SHP77 (cell line): ENCODE measurements around the gene FILIP1L.
"Not testable (repeated sequence)": the region's sequence is repeated elsewhere in the genome, so short reads cannot be mapped to it uniquely, and the experiment has no call there.

Experiments used
- DNase-seq, 2 experiments: peaks; one replicate each; lab custom pipeline; 2025; lab: John Stamatoyannopoulos, UW

The FILIP1L gene

GRCh38 chr3:99842826-99843589 lies 271.3 kb downstream of the FILIP1L start:
- peak; percentile 7 to 32 for DNase-seq

DNA sequence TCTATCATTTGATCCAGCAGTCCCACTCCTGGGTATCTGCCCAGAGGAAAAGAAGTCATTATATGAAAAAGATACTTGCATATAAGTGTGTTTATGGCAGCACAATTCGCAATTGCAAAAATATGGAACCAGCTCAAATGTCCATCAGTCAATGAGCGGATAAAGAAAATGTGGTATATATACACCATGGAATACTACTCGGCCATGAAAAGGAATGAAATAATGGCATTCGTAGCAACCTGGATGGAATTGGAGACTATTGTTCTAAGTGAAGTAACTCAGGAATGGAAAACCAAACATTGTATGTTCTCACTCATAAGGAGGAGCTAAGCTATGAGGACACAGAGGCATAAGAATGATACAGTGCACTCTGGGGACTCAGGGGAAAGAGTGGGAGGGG lies 272.4 kb downstream of the FILIP1L start:
- not testable (repeated sequence) for DNase-seq

GRCh38 chr3:99839613-99840012 lies 274.7 kb downstream of the FILIP1L start:
- no peak for DNase-seq

- DNase-seq: no peak
Measured at GRCh38 chr3:99838755-99839154, 275.5 kb downstream of the FILIP1L start.

GRCh38 chr3:99837715-99838114 lies 276.6 kb downstream of the FILIP1L start:
- DNase-seq: no peak

DNA sequence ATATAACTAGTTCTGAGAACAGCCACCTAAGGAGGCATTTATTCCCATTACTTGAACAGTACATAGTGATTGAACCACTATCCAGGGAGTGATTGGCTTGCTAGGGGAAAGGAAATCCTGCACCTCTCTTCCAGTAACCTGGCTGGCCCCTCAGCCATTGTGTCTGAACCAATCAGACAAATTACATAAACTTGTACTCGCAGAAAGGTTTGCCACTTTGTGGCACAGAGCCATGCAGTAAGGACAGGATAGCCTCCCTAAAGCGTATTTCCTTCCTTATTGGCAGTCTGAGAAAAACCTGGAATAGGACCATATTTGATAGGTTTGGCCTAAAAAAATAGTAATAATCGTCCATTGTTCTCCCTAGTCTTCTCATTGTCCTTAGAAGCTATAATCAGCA lies 277.6 kb downstream of the FILIP1L start:
- DNase-seq: no peak

DNA sequence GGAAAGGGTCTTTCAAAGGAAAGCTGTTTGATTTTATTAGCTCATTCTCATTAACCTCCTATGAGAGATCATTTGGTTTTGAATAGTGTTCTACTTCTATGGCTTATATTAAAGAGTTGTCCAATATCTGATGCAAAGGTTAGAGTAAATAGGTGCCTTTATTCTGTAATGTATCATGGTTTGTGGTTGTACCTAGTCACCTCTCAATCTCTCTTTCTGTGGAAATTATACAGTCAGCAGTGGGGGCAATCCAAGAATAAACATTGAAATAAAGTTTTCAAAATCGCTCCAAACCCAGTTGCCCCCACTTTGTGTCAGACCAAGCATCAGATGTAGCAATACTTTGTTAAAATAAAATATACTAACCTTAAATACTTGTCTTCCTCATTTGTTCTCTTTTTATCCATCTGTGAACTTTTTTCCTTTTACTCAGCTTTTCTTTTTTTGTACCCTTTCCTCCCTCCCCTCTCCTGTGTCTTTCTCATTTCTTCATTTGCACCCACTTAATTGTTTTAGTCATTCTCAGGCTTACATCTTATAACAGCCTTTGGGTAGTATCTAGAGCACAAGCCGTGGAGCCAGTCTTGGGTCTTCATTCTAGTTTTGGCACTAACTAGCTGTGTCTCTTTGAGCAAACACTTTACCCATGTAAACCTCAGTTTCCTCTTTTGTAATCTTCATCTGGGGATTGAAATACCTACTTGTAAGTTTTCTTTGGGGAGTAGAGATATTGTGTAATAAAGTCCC lies 279.9 kb downstream of the FILIP1L start:
- no peak for DNase-seq

DNA sequence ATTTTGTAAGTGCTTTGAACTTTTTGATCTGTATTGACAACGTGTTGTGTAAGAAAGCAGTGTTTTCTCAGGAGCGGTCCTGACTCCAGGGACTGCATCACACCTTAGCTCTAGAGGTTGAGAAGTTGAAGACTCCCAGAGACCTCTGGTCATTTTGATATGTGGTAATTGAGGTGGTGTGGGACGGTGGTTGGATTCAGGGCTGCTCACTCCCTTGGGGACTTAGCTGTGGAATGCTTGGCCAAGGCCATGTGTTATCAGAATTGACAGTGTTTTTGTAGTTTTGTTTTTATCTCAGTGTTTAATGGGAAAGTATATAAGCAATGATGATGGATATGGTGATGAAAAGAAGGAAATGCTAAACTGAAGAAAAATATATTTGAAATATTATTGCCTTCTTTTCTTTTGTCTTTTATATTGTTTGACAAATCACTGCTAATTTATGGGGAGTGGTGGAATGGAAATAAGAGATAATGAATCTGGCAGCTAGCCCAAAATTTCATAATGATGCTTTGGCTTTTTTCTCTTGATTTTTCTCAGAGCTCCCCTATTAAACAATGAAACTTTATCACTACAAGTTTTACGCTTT lies 280.6 kb downstream of the FILIP1L start:
- DNase-seq: no peak

GRCh38 chr3:99829844-99830243 lies 284.5 kb downstream of the FILIP1L start:
- DNase-seq: no peak

DNA sequence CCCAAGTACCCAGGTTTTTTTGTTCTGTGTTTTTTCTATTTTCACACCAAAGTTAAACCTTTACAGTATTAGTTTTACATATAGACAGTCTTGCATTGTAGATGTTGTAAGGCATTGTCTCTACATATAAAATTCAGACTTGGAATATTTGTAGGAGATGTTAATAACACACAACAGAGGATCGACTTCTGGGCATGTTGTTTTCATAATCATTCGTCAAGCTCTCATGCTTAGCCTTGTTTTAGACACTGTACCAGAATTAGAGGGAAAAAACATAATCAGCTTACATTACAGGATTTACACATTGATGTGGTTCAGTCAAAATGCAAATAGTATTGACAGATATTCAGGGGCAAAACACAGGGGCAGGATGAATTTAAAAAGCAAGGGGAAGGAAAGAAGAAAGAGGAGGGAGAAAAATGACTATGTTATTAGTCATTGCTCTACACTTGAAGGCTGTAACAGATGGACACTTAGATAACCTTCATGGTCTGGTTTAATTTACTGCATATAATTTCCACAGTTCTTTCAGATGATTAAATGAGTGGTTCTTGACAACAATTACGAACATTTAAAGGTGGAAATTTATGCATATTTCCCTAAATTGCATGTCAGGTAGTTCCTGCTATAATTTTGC lies 289.2 kb downstream of the FILIP1L start:
- DNase-seq: no peak

GRCh38 chr3:99823723-99824711 lies 290.3 kb downstream of the FILIP1L start:
- no peak for DNase-seq

DNA sequence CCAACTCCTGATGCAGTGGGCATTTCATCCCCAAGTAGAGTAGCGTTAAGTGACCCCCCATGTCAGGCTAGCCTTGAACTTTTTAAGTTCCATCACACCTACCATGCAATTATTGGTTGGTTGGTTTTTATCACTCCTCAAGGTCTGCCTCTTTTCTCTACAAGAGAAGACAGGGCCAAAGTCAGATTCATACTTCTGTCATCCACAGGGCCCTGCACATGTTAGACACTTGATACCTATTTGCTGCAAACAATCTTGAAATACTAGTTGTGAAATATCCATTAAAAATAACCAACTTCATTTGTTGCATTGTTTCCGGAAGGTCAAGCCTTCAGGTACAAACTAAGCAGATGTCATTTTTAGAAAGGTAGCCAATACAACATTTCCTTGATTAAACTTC lies 295.5 kb downstream of the FILIP1L start:
- DNase-seq: no peak

- DNase-seq: peak; percentile 79 to 83
Measured at GRCh38 chr3:99817437-99818240, 296.7 kb downstream of the FILIP1L start, which contains the start of gene CMSS1. CMSS1 (plus strand) TSS chr3:99817862.

DNA sequence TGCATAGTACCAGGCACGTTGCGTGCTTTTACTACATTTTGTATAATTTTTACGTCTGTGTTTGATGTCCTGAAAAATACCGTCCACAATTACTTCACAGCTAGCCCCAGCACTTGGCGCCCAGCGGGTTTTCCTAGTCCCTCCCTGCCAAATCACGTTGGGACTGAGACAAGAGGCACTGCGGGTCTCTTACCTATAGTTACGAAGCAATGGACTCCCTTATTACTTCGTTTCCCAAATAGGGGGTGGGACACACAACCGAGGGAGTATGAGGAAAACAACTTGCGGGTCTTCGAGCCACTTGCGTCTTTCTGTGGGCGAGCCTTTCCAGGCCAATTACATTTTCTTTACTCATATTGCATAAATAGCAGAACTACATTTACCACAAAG lies 297.3 kb downstream of the FILIP1L start:
- peak; percentile 10 to 17 for DNase-seq

GRCh38 chr3:99810403-99810802 lies 303.9 kb downstream of the FILIP1L start:
- no peak for DNase-seq

DNA sequence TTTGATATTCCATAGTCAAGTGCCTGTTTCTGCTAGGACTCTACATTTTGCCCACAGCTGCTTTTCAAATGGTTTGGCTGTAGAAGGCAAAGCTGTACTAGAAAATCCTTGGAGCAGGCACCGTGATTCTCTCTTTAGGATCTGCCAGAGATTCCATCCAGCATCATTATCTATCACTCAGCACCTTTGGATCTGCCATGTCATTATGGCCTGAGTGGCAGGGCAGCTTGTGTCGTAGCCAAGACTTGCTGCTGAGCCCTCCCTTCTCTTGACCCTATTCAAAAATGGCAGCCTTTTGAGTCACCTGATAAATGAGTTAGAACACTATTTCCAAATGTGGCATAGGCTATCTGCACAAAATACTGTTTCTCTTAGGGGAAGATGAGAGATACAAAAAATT lies 304.7 kb downstream of the FILIP1L start:
- DNase-seq: no peak

DNA sequence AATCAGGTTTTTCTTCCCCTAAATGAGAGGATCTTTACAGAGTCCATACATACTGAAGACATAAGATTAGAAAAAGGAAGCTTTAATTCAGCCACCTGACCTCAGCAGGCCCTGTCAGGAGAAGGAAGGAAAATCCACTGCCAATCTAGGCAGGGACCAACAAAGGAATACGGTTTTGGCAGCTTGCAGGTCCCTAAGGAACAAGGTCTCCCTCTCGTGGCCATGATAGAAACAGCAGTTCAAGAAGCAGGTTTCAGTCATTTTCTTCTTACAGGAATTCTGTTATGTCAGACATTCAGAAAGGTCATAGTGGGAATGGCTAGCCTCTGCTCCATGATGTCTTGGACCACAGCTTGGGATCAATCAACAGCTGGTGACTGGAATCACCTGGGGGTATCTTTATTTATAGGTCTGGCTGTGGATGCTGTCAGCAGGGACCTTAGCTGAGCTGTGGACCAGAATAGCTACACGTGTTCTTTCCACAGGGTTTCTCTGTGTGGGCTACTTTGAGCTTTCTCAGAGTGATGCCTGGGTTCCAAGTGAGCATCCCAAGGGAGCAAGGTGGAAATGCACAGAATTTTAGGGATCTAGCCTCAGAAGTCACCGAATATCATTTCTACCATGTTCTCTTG lies 306.0 kb downstream of the FILIP1L start:
- peak; percentile 54 to 57 for DNase-seq

DNA sequence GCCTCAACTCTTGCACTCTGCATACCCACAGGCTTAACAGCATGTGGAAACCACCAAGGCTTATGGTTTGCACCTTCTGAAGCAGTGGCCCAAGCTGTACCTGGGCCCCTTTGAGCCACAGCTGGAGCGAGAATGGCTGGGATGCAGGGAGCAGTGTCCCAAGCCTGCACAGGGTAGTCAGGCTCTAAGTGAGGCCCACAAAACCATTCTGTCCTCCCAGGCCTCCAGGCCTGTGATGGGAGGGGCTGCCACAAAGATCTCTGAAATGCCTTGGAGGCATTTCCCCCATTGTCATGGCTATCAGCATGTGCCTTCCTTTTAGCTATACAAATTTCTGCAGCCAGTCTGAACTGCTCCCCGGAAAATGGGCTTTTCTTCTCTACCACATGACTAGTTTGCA lies 309.1 kb downstream of the FILIP1L start:
- DNase-seq: no peak

DNA sequence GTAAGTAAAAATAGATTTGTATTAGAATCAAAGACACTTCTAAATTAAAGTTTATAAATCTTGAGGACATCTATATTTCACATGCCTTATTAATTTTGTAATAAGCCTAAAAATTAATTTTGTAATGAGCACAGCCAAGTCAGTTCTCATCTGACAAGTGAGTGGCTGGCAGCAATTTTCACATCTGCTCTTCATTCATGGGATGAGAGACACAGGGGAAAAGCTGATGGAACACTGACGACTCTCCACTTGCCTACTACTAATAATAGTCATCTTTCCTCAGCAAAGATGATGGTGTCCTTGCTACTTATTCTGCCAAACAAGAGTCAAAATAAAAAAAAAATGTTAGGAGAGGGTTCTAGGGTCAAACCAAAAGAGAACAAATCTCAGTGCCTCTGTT lies 311.0 kb downstream of the FILIP1L start:
- no peak for DNase-seq

DNA sequence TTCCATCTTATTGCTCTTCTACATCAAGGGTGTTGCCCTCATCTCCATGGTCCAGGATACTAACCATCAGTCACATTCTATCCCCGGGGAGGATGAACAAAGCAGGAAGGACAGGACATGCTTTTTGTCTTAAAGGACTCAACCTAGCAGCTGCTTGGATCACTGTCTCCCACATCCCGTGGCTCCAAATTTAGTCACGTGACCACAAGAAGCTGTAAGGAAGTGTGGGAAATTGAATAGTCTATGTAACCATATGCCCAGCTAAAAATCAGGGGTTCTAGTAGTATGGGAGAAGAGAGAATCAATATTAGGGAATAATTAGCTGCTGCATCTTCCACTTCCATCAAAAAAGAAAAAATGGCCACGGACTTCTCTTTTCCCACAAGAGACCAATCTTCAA lies 314.9 kb downstream of the FILIP1L start:
- no peak for DNase-seq
